Epithelial cell of proximal tubule (primary cell): ENCODE results near the gene BAZ2B. TPM values are rescaled to one million over a fixed set of nuclear protein-coding genes. Genes with fewer than 3 reads are reported as not detected.

Experiments used
- DNase-seq: peaks from one replicate; pipeline ENCODE4 v3.0.0-alpha.2; 2011; ENCODE audit warnings: low read depth
- H3K4me3 ChIP-seq: 2 replicates; pipeline ENCODE4 v1.5.1; 2011; ENCODE audit warnings: low read depth, mild to moderate bottlenecking, low read length
- CTCF ChIP-seq: conservative IDR thresholded peaks from 2 replicates; pipeline ENCODE4 v1.5.1; 2012; ENCODE audit warnings: low read depth, mild to moderate bottlenecking, low read length
- total RNA-seq: library from RNA; depleted of rRNA; stranded (reverse); fragments of >200 nt; gene quantifications from 2 replicates; pipeline ENCODE4 v1.2.3, GENCODE V29; 2015

BAZ2B gene
- total RNA-seq, 1 donor from 2014 or later = 34.1 TPM

- no peak for TF ChIP-seq CTCF
- DNase-seq = no peak
- no peak overlapping the region for H3K4me3 ChIP-seq
Measured at GRCh38 chr2:159609811-159610549, 6.4 kb downstream of the BAZ2B start.

GRCh38 chr2:159608723-159609308 is 7.5 kb downstream of the BAZ2B start:
- no peak overlapping the region for H3K4me3 ChIP-seq
- TF ChIP-seq CTCF = no peak
- no peak for DNase-seq

GRCh38 chr2:159608108-159608507 is 8.2 kb downstream of the BAZ2B start:
- no peak for TF ChIP-seq CTCF
- no peak overlapping the region for H3K4me3 ChIP-seq
- DNase-seq = no peak

- DNase-seq = no peak
- TF ChIP-seq CTCF = no peak
- no peak overlapping the region for H3K4me3 ChIP-seq
Measured at GRCh38 chr2:159606287-159606686, 10.1 kb downstream of the BAZ2B start.

- no peak for DNase-seq
- no peak for TF ChIP-seq CTCF
Measured at GRCh38 chr2:159605441-159606178, 10.7 kb downstream of the BAZ2B start.

GRCh38 chr2:159604159-159604558 is 12.2 kb downstream of the BAZ2B start:
- no peak for DNase-seq
- no peak overlapping the region for H3K4me3 ChIP-seq
- TF ChIP-seq CTCF = no peak

More at GRCh38 chr2:159605441-159606178, 10.7 kb downstream of the BAZ2B start:
- no peak overlapping the region for H3K4me3 ChIP-seq
